ENCODE results near the gene LGALS1.

- TF ChIP-seq POLR2A (IDR thresholded peaks at IDR 0.05; ENCODE audit: low read depth, low read length): no peak
- TF ChIP-seq POLR2AphosphoS5 (IDR thresholded peaks at IDR 0.05; ENCODE audit: low read depth, low read length): no peak
These were observed 20.7 kb upstream of the LGALS1 start for GRCh38 chr22:37654563-37655251.
